Endothelial cell of umbilical vein (primary cell): Measurements from ENCODE around the gene ALOX5. TPM values are rescaled to one million over a fixed set of nuclear protein-coding genes. Genes with fewer than 3 reads are reported as not detected.

Experiments
- BruUV-seq: library from RNA; stranded (reverse); fragments of 400-500 nt; replicated peaks from 2 replicates; lab custom pipeline; 2021; lab: Mats Ljungman, UMichigan
- CTCF ChIA-PET: fragments of 300-600, 350-600 bp; sonication (Branson Sonifier 250); formaldehyde crosslinking; loops from one replicate; lab custom pipeline; 2021; ENCODE audit warnings: antibody characterized with exemption, inconsistent platforms; lab: Charles Lee
- POLR2A ChIA-PET: fragments of 300-600, 350-600 bp; sonication (Branson Sonifier 250); formaldehyde crosslinking; loops from one replicate; lab custom pipeline; 2021; ENCODE audit warnings: antibody characterized with exemption, inconsistent platforms; lab: Charles Lee
- DNase-seq: peaks from one replicate; pipeline ENCODE4 v3.0.0-alpha.2; 2011; ENCODE audit warnings: low read depth, low spot score
- FAIRE-seq: peaks from 2 replicates; lab custom pipeline; 2011; peaks lifted over from hg19 to GRCh38; lab: Jason Lieb, UNC
- H2AFZ ChIP-seq: 2 replicates; pipeline ENCODE4 v1.6.0; 2012; ENCODE audit warnings: low read depth, low read length, control low read depth, inconsistent platforms
- H3K27ac ChIP-seq: 2 replicates; pipeline ENCODE4 v1.5.1; 2011; ENCODE audit warnings: low read depth, mild to moderate bottlenecking, control low read depth, low read length, moderate library complexity; ENCODE audit not compliant: insufficient read depth
- H3K27me3 ChIP-seq, 2 experiments: 2 replicates each; pipeline versions ENCODE4 v1.6.0 to v1.6.1; 2011; ENCODE audit warnings: low read length in 2 of 2, mixed read lengths in 1 of 2; ENCODE audit not compliant: control insufficient read depth in 2 of 2, insufficient read depth in 2 of 2
- H3K36me3 ChIP-seq, 2 experiments: 2 replicates in 1 of 2; 3 replicates in 1 of 2; pipeline ENCODE4 v1.5.1; 2011; ENCODE audit warnings: low read length in 2 of 2, mild to moderate bottlenecking in 1 of 2, moderate library complexity in 1 of 2; ENCODE audit not compliant: control insufficient read depth in 2 of 2, insufficient read depth in 2 of 2; ENCODE audit errors: extremely low read depth in 1 of 2
- H3K4me1 ChIP-seq: 3 replicates; pipeline ENCODE4 v1.5.1; 2011; ENCODE audit warnings: mild to moderate bottlenecking, low read length; ENCODE audit not compliant: control insufficient read depth, insufficient read depth; ENCODE audit errors: extremely low read depth
- H3K4me2 ChIP-seq: 2 replicates; pipeline ENCODE4 v1.6.1; 2011; ENCODE audit warnings: low read length, control low read depth, mixed read lengths; ENCODE audit not compliant: insufficient read depth
- H3K4me3 ChIP-seq, 3 experiments: fragments of 200-600 bp in 1 of 3; sonication (generic), shearing (Covaris generic) in 1 of 3; replicated peaks in 1 of 3; 2 replicates each; pipeline ENCODE4 v1.5.1; 2011 to 2016; ENCODE audit warnings: control low read depth in 3 of 3, low read length in 3 of 3, mild to moderate bottlenecking in 2 of 3, inconsistent platforms in 1 of 3, low read depth in 1 of 3, moderate library complexity in 1 of 3; ENCODE audit not compliant: insufficient read depth in 1 of 3
- H3K79me2 ChIP-seq: 2 replicates; pipeline ENCODE4 v1.6.0; 2012; ENCODE audit warnings: low read length, inconsistent platforms; ENCODE audit not compliant: control insufficient read depth, insufficient read depth
- H3K9ac ChIP-seq: replicated peaks from 2 replicates; pipeline ENCODE3; 2011; ENCODE audit warnings: low read length, control low read depth; ENCODE audit not compliant: insufficient read depth; ENCODE audit errors: extremely low read depth
- H3K9me1 ChIP-seq: replicated peaks from 3 replicates; pipeline ENCODE4 v1.6.0; 2011; ENCODE audit warnings: mild to moderate bottlenecking, low read length; ENCODE audit not compliant: control insufficient read depth, insufficient read depth; ENCODE audit errors: extremely low read depth
- H3K9me3 ChIP-seq: replicated peaks from 2 replicates; pipeline ENCODE4 v1.5.1; 2012; ENCODE audit warnings: low read length, inconsistent platforms; ENCODE audit not compliant: control insufficient read depth, insufficient read depth
- H4K20me1 ChIP-seq: replicated peaks from 2 replicates; pipeline ENCODE3; 2011; ENCODE audit warnings: mild to moderate bottlenecking, low read length; ENCODE audit not compliant: control insufficient read depth, insufficient read depth; ENCODE audit errors: extremely low read depth
- CTCF ChIP-seq, 2 donors: IDR thresholded peaks; 1 replicate in 1 of 2; 2 replicates in 1 of 2; pipeline ENCODE4 v1.5.1; 2011; ENCODE audit warnings: low read length in 2 of 2, mild to moderate bottlenecking in 2 of 2, moderate library complexity in 2 of 2, control low read depth in 1 of 2, inconsistent platforms in 1 of 2, low read depth in 1 of 2; ENCODE audit not compliant: insufficient read depth in 1 of 2; ENCODE audit errors: extremely low read depth in 1 of 2
- EZH2 ChIP-seq: IDR thresholded peaks from 2 replicates; pipeline ENCODE4 v1.6.1; 2012; ENCODE audit warnings: borderline replicate concordance, low read depth, mild to moderate bottlenecking, moderate library complexity, low read length, inconsistent platforms; ENCODE audit not compliant: severe bottlenecking
- FOS ChIP-seq: IDR thresholded peaks from 2 replicates; pipeline ENCODE4 v1.6.1; 2011; ENCODE audit warnings: mild to moderate bottlenecking, low read length, moderate library complexity, borderline replicate concordance; ENCODE audit not compliant: insufficient read depth
- GATA2 ChIP-seq: IDR thresholded peaks from 2 replicates; pipeline ENCODE4 v1.7.0; 2011; ENCODE audit warnings: low read depth, mild to moderate bottlenecking, moderate library complexity, mixed read lengths, low read length; ENCODE audit not compliant: insufficient read length, insufficient read depth
- JUN ChIP-seq: IDR thresholded peaks from 2 replicates; pipeline ENCODE4 v1.6.1; 2011; ENCODE audit warnings: borderline replicate concordance, low read depth; ENCODE audit not compliant: insufficient read length, insufficient read depth
- MAX ChIP-seq: IDR thresholded peaks from 2 replicates; pipeline ENCODE4 v1.6.1; 2011; ENCODE audit not compliant: insufficient read depth, insufficient read length
- MYC ChIP-seq: IDR thresholded peaks from one replicate; pipeline ENCODE4 v1.6.1; 2011; ENCODE audit warnings: mild to moderate bottlenecking, low read depth, low read length
- POLR2A ChIP-seq: IDR thresholded peaks from 2 replicates; pipeline ENCODE4 v1.6.1; 2012; ENCODE audit warnings: low read depth, mild to moderate bottlenecking, control low read depth, low read length
- POLR2AphosphoS5 ChIP-seq: IDR thresholded peaks from 2 replicates; pipeline ENCODE4 v1.6.1; 2012; ENCODE audit warnings: low read depth, mild to moderate bottlenecking, control low read depth, low read length, moderate library complexity; ENCODE audit not compliant: insufficient read depth
- dilution Hi-C: fragments of 300-500 bp; cut with MboI; formaldehyde crosslinking; loops from one replicate; pipeline ENCODE4 v1.15.0; 2019; ENCODE audit warnings: low sequenced_read_pairs; ENCODE audit not compliant: extremely low pct_ligation_motif_present
- intact Hi-C: fragments of 100-400 bp; cut with micrococcal nuclease; formaldehyde crosslinking; loops from one replicate; pipeline ENCODE4 v1.10.0; 2022
- polyA plus RNA-seq, 4 experiments: library from polyadenylated mRNA; depleted of rRNA in 3 of 4; stranded (reverse) in 3 of 4; unstranded in 1 of 4; fragments of >200 nt; gene quantifications; 2 replicates each; pipeline versions ENCODE4 v1.2.1 to v1.2.3, GENCODE V29; 2011 to 2012; ENCODE audit warnings: missing spikeins in 1 of 4
- total RNA-seq: library from RNA; stranded (reverse); gene quantifications from 2 replicates; pipeline ENCODE4 v1.2.3, GENCODE V29; 2021

ALOX5 gene
- total and polyA plus RNA-seq, 2 donors (not counting 3 experiments of a cell fraction or from before 2014, with no cell fraction given), result 0.04 TPM; not detected in 1

GRCh38 chr10:45457487-45457886, 83.5 kb downstream of the ALOX5 start:
- Histone ChIP-seq H3K36me3 (peaks cover 0 to 6% of the 10 kb centered on the region in 2 experiments), H3K9me1 (no peaks in the 10 kb centered on the region), H3K4me1 (no peaks in the 10 kb centered on the region), H2AFZ (no peak overlapping the region), H3K4me3 (no peak overlapping the region), H3K27ac (no peak overlapping the region), H3K79me2 (no peaks in the 10 kb centered on the region), H3K9ac (no peak overlapping the region), H4K20me1 (no peaks in the 10 kb centered on the region), H3K27me3 (no peaks in the 10 kb centered on the region), H3K9me3 (no peaks in the 10 kb centered on the region), H3K4me2 (no peak overlapping the region)
- DNase-seq (no peak), FAIRE-seq (no peak)
- dilution Hi-C loops, result no loop called here
- no peak for TF ChIP-seq POLR2AphosphoS5
- TF ChIP-seq GATA2, result no peak
- TF ChIP-seq CTCF (IDR thresholded peaks at IDR 0.05; ENCODE audit: extremely low read depth in 1 of 2, insufficient read depth in 1 of 2, low read depth in 1 of 2, low read length in 2 of 2), result no peak
- no peak for TF ChIP-seq FOS
- TF ChIP-seq MAX, result no peak
- TF ChIP-seq EZH2, result no peak
- TF ChIP-seq JUN, result no peak
- no peak for TF ChIP-seq POLR2A
- no peak for TF ChIP-seq MYC
- ChIA-PET POLR2A (no interaction called here), CTCF (interaction anchor here (0.9 kb wide), 1 partner anchor 11 kb away, joined by 3 read pairs; no protein-coding TSS in a partner anchor)
- intact Hi-C loops, result no loop called here
- no TSS peak for BruUV-seq
